Activated T-cell treated with anti-CD3 and anti-CD28 coated beads for 24 hours (primary cell): ENCODE results near the gene PGD.
"Not testable (repeated sequence)": the region's sequence is repeated elsewhere in the genome, so short reads cannot be mapped to it uniquely, and the experiment has no call there.

ENCODE experiments used
- DNase-seq: peaks from one replicate; pipeline ENCODE4 v3.0.0-alpha.2; 2020; ENCODE audit warnings: low read depth

PGD gene

GRCh38 chr1:10437052-10437451, 38.2 kb downstream of the PGD start:
- DNase-seq = no peak

- no peak for DNase-seq
Observed at GRCh38 chr1:10438677-10439163, 39.9 kb downstream of the PGD start.

- DNase-seq = no peak
Observed at GRCh38 chr1:10440305-10440704, 41.4 kb downstream of the PGD start.

- DNase-seq = no peak
Observed at GRCh38 chr1:10440794-10441193, 41.9 kb downstream of the PGD start.

- DNase-seq = no peak
Observed at GRCh38 chr1:10444248-10444647, 45.4 kb downstream of the PGD start.

- no peak for DNase-seq
Observed at GRCh38 chr1:10444795-10445397, 46.0 kb downstream of the PGD start.

GRCh38 chr1:10446790-10447422, 48.0 kb downstream of the PGD start:
- no peak for DNase-seq

GRCh38 chr1:10449751-10450150, 50.9 kb downstream of the PGD start, which contains the start of gene CORT:
Gene CORT, plus strand, starts transcription at chr1:10450031. Its CDS starts 193 bp downstream, at chr1:10450224.
- DNase-seq = no peak

- no peak for DNase-seq
Observed at GRCh38 chr1:10450156-10450814, 51.4 kb downstream of the PGD start.

- DNase-seq = no peak
Observed at GRCh38 chr1:10450836-10451235, 52.0 kb downstream of the PGD start.

- no peak for DNase-seq
Observed at GRCh38 chr1:10451287-10451686, 52.4 kb downstream of the PGD start.

GRCh38 chr1:10456048-10456447, 57.2 kb downstream of the PGD start:
- no peak for DNase-seq

- DNase-seq = no peak
Observed at GRCh38 chr1:10456661-10457060, 57.8 kb downstream of the PGD start.

- DNase-seq = not testable (repeated sequence)
Observed at GRCh38 chr1:10457462-10457861, 58.6 kb downstream of the PGD start.

GRCh38 chr1:10457875-10458274, 59.0 kb downstream of the PGD start:
- DNase-seq = no peak

- DNase-seq = no peak
Observed at GRCh38 chr1:10459184-10459583, 60.3 kb downstream of the PGD start.

- DNase-seq = no peak
Observed at GRCh38 chr1:10467078-10467477, 68.2 kb downstream of the PGD start.

- no peak for DNase-seq
Observed at GRCh38 chr1:10470043-10470442, 71.2 kb downstream of the PGD start.
